Loucy (cell line): ENCODE results near the gene RGS3.

Source experiments
- CTCF ChIP-seq: fragments of 200-600 bp; sonication (generic); conservative IDR thresholded peaks from 2 replicates; pipeline ENCODE4 v1.5.1; 2014; ENCODE audit warnings: mild to moderate bottlenecking, antibody characterized with exemption, low read length
- EZH2phosphoT487 ChIP-seq: fragments of 200-600 bp; IDR thresholded peaks from 2 replicates; pipeline ENCODE4 v1.6.1; 2018; ENCODE audit warnings: antibody characterized with exemption, mild to moderate bottlenecking, moderate library complexity, borderline replicate concordance

- no peak for TF ChIP-seq CTCF
- no peak for TF ChIP-seq EZH2phosphoT487
Observed at GRCh38 chr9:113525831-113526230, 62.3 kb downstream of the RGS3 start.
